SH-SY5Y (cell line): Measurements from ENCODE around the gene WDR7.

Experiments
- GATA2 ChIP-seq: IDR thresholded peaks from 2 replicates; pipeline ENCODE4 v1.6.1; 2011; ENCODE audit warnings: mild to moderate bottlenecking, low read depth, low read length
- GATA3 ChIP-seq: IDR thresholded peaks from 2 replicates; pipeline ENCODE4 v1.6.1; 2011; ENCODE audit warnings: low read depth, mild to moderate bottlenecking, low read length, moderate library complexity

WDR7 gene

DNA sequence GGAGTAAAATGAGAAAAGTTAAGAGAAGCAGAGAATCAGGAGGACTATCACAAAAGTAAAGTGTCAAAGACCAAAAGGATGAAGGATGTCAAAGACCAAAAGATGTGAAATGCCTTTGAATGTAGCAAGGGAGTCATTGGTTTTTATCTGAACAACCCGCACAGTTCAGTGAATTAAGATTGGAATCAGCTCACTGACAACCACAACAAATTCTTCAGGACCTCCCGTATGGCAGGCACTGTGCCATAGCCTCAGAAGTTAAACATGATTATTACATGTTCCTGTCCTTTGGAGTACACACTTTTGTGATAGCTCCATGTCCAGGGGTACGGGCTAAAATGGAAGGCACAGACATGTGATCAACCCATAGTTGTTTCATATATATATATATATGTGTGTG lies 7.8 kb upstream of the WDR7 start:
- no peak for TF ChIP-seq GATA2
- no peak for TF ChIP-seq GATA3

DNA sequence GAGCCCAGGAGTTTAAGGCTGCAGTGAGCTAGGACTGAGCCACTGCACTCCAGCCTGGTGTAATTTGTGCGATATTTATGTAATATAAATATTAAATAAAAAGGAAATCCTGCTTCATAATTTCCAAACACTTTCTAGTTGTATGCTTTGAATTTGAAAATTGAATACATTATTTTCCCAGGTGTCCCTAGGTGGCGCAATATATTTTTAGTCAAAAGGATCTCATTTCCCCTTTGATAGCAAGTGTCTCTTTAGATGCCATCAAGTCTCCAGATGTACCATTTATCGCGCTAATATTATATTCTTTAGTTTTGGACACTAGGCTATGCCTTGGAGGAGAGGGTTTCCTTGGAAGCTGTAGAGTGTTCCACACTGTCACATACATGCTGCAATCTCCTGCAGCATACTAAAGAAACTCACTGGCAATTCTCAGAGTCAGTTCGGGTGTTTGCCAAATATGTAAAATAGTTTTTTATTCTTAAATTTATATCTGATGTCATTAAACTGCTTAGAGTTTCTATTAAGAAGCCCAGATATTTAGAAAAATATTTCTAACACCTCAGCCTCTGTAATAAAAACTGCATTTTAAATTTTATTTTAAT lies 5.6 kb upstream of the WDR7 start:
- TF ChIP-seq GATA2 = no peak
- no peak for TF ChIP-seq GATA3

DNA sequence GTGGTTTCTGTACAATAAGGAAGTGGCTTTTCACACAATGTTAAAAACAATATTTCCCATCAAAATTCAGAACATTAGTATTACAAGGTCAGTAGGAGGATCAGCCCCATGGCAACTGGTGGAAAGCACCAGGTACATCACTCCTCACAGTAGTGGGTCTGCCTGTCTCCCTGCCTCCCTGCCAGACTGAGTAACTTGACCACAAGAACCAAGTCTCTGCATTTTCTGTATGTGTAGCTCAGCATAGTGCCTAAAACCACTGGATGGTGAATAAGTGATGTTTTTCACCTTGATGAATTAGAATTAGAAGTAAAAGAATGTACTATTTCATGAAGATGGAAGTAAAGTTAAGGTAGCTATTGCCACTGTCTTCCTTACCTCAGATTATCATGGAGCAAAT lies 4.1 kb upstream of the WDR7 start:
- TF ChIP-seq GATA3 (no peak), GATA2 (no peak)

DNA sequence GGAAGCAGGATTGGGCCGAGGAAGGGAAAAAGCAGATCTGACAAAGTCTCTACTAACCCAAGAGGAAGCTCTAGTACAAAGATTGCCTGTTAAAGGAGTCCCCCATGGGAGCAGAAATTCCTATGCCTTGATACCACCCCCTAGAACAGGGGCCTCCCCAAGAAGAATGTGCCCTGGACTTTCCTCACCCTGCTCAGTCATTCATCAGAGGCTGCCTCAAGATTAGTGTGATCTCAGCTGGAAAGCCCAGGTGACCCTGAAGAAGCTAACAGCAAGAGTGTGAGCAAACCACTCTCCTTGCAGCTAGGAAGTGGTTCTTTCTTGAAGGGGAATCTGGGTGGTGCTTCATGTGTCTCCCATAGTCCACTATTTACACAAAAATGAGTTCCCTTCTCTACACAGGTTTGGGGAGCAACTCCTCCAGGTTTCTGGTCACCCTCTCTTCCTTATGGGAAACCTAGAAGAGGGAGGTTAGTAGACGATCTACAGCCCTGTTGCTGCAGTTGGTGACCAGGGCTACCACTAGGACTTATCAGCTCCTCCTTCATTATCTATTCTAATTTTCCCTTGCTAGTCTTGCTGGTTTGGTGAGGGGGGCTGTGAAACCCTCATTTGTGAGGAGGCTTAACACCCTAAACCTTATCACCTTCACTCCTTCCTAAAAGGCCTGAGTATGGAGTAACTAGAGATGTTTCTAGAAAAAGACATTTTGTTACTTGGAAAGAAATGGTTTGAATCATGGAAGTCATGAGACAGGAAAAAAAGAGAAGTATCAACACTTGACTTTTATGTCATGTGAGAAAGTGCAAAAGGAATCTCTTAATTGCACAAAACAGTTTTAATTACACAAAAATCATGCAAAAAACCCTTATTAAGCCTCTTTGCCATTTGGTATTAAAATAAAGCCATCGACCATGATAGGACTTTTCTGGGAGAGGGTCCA lies 2.9 kb upstream of the WDR7 start:
- TF ChIP-seq GATA2 = no peak
- no peak for TF ChIP-seq GATA3

DNA sequence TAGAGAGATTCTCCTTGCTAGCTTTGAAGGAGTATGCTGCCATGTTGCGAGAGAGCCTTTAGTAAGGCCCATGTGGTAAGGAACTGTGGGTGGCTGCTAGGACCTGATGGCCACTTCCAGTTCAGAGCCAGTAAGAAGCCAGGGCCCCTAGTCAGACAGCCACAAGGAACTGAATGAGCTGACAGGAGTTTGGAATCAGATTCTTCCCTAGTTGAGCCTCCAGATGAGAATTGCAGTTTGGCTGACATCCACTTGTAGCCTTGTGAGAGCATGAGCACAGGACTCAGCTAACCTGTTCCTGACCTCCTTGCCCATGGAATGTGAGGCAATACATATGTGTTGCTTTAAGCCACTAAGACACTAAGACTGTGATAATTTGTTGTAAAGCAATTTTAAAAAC lies 1.2 kb upstream of the WDR7 start:
- TF ChIP-seq GATA2 = no peak
- TF ChIP-seq GATA3 = no peak

DNA sequence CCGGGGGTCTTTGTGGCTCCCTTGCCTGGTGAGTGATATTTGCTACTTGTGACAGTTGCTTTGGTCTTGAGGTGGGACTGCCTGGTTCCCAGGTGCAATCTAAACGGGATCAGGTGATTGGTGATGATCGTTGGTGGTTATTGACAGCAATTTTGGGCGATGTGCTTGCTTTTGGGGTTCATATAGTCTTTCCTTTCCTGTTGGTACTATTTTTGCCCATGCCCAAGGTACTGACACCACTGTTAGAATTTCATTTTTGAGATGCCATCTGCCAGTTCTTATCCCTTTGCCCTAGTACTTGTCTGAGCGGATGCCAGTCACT lies 573 bp downstream of the WDR7 start:
- TF ChIP-seq GATA3 = no peak
- no peak for TF ChIP-seq GATA2

DNA sequence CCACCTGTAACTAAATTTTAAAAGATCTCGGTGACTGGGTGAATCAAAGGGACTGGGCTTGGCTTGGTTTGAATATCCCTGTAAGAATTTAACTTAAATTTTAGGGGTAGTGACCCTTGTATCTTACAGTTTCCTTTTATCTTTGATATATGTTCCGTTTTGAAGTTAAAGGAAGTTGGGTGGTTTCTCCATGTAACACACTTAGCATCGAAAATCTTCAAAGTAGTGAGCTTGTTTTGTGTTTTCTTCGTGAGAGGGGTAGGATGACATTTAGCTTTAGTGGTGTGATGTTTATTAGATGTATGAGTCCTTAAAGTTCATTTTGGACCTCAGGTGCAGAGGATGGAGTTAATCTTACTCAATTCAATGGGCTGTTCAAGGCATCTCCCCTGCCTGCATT lies 1.6 kb downstream of the WDR7 start:
- TF ChIP-seq GATA3 = no peak
- TF ChIP-seq GATA2 = no peak

DNA sequence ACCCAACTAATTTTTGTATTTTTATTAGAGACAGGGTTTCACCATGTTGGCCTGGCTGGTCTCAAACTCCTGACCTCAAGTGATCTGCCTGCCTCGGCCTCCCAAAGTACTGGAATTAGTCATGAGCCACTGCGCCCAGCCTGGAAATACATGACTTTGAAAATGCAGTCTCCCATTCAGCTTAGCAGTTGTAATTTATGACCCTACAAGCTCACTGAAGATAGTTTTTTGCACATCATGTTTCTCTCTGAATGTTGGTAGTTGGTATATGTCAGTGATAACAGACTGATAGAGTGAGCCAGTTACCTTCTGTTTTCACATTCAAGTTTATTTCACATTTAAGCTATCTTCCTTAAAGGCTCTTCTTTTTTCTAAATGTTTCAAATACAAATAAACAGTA lies 7.1 kb downstream of the WDR7 start:
- no peak for TF ChIP-seq GATA2
- TF ChIP-seq GATA3 = no peak

DNA sequence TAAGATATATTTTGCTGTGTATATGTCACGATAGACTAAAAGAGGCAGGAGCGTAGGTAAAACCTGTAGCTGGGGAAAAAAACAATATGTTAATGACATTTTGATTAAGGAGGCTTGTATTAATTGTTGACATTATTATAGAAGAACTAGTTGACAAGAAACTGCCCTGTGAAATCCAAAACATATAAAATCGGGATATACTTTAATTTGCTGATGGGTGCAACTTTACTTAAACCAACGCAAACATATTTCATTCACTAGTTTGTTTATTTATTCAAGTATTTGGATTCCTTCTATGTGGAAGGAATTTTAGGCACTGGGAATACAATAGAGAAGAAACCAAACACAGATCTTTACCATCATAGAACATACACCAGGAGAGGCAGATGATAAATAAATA lies 8.0 kb downstream of the WDR7 start:
- no peak for TF ChIP-seq GATA3
- TF ChIP-seq GATA2 = no peak

DNA sequence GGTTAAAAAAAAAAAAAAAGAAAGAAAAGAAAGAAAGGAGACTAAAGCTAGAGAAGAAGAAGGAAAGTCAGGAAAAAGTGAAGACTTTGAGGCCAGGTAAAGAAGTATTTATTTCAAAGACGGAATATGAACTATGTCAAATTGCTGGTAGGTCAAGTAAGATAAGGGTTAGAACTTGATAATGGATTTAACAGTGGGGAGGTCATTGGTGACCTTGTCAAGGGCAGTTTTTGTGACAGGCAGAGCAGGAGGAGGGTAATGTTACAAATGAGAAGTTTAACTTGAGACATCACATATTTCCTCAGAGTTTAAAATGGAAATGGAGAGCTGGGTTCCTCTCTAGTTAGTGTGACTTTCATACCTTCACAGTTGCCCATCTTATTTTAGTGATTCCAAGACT lies 9.5 kb downstream of the WDR7 start:
- no peak for TF ChIP-seq GATA3
- no peak for TF ChIP-seq GATA2

DNA sequence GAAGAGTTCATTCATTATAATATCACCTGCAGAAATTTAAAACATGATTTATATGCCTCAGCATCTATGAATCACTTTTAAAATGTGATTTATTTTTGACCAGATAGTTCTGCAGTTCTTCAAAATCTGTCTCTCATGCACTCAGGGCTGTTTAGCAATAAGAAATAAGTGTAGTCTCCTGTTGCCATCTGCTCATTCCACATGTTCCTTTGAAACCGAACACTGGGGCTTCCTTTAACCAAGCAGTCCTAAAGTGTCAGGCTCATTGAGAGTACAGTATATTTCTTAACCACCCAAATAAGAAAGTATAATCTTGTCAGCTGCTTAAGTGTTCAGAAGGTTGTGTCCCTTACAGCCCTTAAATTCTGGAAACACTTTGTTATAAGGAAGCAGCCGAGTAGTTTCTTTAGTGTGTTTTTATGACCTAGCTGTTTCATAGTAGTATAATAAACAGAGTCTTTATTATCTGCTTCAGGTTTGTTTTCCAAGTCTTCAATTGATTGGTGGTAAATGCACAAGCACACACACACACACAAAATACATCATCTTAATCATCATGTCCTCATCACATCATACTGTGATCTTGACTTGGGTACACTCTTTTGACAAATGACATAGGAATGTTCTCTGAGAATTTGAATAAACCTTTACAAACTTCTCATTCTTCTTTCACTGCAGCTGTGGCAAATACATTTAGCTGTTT lies 10.4 kb downstream of the WDR7 start:
- TF ChIP-seq GATA3 = no peak
- TF ChIP-seq GATA2 = no peak

DNA sequence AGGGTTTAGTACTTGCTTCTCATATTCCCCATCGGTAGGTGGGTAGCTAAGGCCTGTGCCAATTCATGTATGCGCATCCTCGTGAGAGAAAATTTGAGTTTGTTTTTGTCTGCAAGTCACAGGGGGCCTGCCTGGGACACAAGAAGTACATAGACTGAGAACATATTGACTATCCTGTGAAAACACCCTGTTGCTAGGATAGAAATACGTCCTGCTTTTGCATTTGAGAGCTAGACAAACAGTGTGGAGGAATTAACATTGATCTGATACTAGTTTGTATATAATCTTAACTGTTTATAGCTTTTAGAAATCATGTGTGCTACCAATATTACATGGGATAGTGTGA lies 10.9 kb downstream of the WDR7 start:
- TF ChIP-seq GATA3 = no peak

DNA sequence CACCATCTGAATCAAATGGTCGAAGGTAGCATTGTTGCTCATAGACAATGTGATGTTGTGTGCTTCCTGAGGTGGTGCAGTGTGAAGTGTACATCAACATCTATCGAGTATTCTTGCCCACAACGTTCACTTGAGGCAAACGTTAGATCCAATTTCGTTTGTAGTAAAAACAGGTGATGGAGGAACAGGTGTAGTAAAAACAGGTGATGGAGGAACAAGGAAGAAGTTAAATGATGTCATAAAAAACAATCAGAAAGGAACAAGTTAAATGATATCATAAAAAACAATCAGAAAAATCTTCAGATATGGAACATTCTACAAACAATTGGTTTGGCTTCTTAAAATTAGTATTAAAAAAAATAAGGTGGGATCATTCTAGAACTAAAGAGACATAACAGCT lies 11.3 kb downstream of the WDR7 start:
- TF ChIP-seq GATA2 = no peak
- TF ChIP-seq GATA3 = no peak

DNA sequence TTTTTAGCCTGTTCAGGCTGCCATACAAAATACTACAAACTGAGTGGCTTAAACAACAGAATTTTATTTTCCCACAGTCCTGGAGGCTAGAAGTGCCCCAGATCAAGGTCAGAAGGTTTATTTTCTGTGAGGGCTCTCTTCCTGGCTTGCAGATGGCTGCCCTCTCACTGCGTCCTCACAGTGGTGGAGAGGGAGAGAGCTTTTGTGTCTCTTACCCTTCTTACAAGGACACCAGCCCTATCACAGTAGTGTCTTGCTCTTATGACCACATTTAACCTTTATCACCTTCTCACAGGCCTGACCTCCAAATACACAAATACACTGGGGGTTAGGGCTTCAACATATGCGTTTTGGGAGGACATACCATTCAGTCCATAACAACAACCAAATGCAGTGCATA lies 11.7 kb downstream of the WDR7 start:
- TF ChIP-seq GATA2 (no peak), GATA3 (no peak)

DNA sequence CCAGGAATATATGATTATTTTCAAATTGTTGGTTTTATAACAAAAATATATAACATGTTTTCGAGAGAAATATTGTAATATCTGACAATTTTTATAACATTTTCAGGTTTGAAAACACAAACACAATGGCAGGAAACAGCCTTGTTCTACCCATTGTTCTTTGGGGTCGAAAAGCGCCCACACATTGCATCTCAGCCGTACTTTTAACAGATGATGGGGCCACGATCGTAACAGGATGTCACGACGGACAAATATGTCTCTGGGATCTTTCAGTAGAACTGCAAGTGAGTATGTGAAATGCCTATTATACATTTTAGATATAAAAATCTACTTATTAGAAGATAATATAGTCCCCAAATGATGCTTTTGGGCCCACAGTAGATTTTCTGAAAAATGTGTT lies 21.2 kb downstream of the WDR7 start:
- TF ChIP-seq GATA2 (no peak), GATA3 (no peak)
